GM21529 (cell line): ENCODE data around the gene ALDH3A2.
A peak's percentile ranks its signal among the peaks of the same experiment; 100 is the strongest.

Source experiments
- ATAC-seq: cut with Tn5 transposase; IDR thresholded peaks from one replicate; pipeline ENCODE4 v1.9.1; 2021; ENCODE audit not compliant: unreplicated experiment

ALDH3A2 gene

GRCh38 chr17:19648475-19649273 lies at the start of gene ALDH3A2:
Gene ALDH3A2 (plus strand): TSS chr17:19648751. CDS start chr17:19648972, 221 bp downstream.
- peak; percentile 89 for ATAC-seq

GRCh38 chr17:19610311-19610710 lies 38.2 kb upstream of the ALDH3A2 start:
- no peak for ATAC-seq

- no peak for ATAC-seq
Observed at GRCh38 chr17:19610879-19611278, 37.7 kb upstream of the ALDH3A2 start.

- ATAC-seq, result no peak
Observed at GRCh38 chr17:19613979-19614378, 34.6 kb upstream of the ALDH3A2 start.

GRCh38 chr17:19614900-19615299 lies 33.7 kb upstream of the ALDH3A2 start:
- no peak for ATAC-seq

GRCh38 chr17:19618015-19618414 lies 30.5 kb upstream of the ALDH3A2 start:
- ATAC-seq, result no peak

- ATAC-seq, result no peak
Observed at GRCh38 chr17:19619705-19620325, 28.7 kb upstream of the ALDH3A2 start.

- ATAC-seq, result no peak
Observed at GRCh38 chr17:19621697-19622096, 26.9 kb upstream of the ALDH3A2 start.

GRCh38 chr17:19626079-19626478 lies 22.5 kb upstream of the ALDH3A2 start:
- no peak for ATAC-seq

- ATAC-seq, result no peak
Observed at GRCh38 chr17:19629449-19629848, 19.1 kb upstream of the ALDH3A2 start.

- ATAC-seq, result no peak
Observed at GRCh38 chr17:19630035-19630434, 18.5 kb upstream of the ALDH3A2 start.

- no peak for ATAC-seq
Observed at GRCh38 chr17:19630661-19631060, 17.9 kb upstream of the ALDH3A2 start.

- ATAC-seq, result no peak
Observed at GRCh38 chr17:19631905-19632304, 16.6 kb upstream of the ALDH3A2 start.

- ATAC-seq, result no peak
Observed at GRCh38 chr17:19641687-19642372, 6.7 kb upstream of the ALDH3A2 start.

GRCh38 chr17:19642373-19642893 lies 6.1 kb upstream of the ALDH3A2 start:
- ATAC-seq, result no peak

- no peak for ATAC-seq
Observed at GRCh38 chr17:19644493-19645210, 3.9 kb upstream of the ALDH3A2 start.

- ATAC-seq, result no peak
Observed at GRCh38 chr17:19645734-19646201, 2.8 kb upstream of the ALDH3A2 start.

- no peak for ATAC-seq
Observed at GRCh38 chr17:19646788-19647696, 1.5 kb upstream of the ALDH3A2 start.

GRCh38 chr17:19647697-19648474 lies 665 bp upstream of the ALDH3A2 start:
- peak; percentile 11 for ATAC-seq
